Prostate gland (tissue), 2 donors: ENCODE results near the gene FNDC5.

Experiments used
- POLR2A ChIP-seq: fragments of 450-650 bp; IDR thresholded peaks from one replicate; pipeline ENCODE4 v1.6.1; 2016; ENCODE audit warnings: antibody characterized with exemption, mild to moderate bottlenecking
- POLR2AphosphoS5 ChIP-seq: sonication (generic); formaldehyde crosslinking; IDR thresholded peaks from one replicate; pipeline ENCODE4 v1.6.1; 2017; ENCODE audit warnings: antibody characterized with exemption
- TF ChIP-seq, protein P1 (sequence below), 4 experiments: fragments of 200-600 bp in 2 of 4; fragments of 450-650 bp in 2 of 4; sonication (generic) in 2 of 4; IDR thresholded peaks; 1 replicate in 3 of 4; 2 replicates in 1 of 4; pipeline ENCODE4 v1.5.1; 2016 to 2019; ENCODE audit warnings: antibody characterized with exemption in 4 of 4, mild to moderate bottlenecking in 2 of 4, moderate library complexity in 2 of 4

DNA sequence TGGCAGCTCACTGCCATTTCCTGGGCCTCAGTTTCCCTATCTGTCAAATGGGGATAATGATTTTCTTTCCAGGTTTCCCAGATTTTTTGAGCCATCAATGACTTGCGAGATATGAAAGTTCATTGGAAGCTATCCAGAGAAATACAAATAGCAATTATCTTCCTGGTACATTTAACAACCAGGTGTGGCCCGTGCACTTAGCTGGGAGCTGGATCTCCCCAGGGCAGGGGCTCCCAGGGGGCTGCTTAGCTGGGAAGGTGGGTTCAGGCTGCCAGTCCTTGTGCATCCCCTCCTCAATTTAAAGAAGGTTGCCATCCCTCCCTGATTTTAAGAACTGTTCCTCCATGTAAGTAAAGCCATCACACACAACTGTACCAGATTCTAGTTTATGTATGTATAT, 34.1 kb upstream of the FNDC5 start:
- TF ChIP-seq, protein P1, sequence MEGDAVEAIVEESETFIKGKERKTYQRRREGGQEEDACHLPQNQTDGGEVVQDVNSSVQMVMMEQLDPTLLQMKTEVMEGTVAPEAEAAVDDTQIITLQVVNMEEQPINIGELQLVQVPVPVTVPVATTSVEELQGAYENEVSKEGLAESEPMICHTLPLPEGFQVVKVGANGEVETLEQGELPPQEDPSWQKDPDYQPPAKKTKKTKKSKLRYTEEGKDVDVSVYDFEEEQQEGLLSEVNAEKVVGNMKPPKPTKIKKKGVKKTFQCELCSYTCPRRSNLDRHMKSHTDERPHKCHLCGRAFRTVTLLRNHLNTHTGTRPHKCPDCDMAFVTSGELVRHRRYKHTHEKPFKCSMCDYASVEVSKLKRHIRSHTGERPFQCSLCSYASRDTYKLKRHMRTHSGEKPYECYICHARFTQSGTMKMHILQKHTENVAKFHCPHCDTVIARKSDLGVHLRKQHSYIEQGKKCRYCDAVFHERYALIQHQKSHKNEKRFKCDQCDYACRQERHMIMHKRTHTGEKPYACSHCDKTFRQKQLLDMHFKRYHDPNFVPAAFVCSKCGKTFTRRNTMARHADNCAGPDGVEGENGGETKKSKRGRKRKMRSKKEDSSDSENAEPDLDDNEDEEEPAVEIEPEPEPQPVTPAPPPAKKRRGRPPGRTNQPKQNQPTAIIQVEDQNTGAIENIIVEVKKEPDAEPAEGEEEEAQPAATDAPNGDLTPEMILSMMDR (IDR thresholded peaks at IDR 0.05) = no peak
- no peak for TF ChIP-seq POLR2A
- peak; percentile 2 for TF ChIP-seq POLR2AphosphoS5
